Measurements from ENCODE around the gene FSD1L.

FSD1L gene

DNA sequence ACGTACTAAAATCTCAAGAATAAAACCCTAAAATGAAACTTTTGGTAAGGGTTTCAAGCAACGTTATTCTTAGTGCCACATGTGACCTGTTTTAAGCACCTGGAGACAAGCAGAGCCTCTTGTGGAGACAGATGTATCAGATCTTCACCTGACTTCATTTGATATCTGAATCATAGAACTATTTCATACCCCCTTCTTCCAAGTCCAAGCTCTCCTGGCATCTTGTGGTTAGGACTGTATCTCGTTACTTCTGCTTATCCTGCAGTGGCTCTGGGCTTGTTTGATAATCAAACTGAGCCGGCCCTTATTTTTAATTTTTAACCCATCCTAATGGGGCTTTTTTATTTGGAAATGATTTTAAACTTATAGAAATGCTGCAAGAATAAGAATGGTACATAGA is 11.1 kb upstream of the FSD1L start:
- DNase-seq = no peak

DNA sequence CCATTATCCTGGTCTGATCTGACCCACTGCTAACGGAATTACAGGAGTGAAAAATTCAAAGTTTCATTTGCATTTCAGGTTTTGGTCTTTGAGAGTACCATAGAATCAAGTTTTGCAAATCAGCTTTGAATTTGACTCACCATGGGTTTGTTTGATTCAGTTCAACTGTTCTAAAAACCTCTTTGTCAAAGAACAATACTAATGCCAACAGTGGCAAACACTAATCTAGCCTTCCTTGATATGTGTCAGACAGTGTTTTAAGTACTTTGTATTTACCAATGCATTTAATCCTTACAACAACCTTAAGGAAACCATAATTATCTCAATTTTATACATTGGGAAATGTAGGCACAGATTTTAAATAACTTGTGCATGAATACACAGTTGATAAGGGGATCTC is 10.1 kb upstream of the FSD1L start:
- DNase-seq = no peak

DNA sequence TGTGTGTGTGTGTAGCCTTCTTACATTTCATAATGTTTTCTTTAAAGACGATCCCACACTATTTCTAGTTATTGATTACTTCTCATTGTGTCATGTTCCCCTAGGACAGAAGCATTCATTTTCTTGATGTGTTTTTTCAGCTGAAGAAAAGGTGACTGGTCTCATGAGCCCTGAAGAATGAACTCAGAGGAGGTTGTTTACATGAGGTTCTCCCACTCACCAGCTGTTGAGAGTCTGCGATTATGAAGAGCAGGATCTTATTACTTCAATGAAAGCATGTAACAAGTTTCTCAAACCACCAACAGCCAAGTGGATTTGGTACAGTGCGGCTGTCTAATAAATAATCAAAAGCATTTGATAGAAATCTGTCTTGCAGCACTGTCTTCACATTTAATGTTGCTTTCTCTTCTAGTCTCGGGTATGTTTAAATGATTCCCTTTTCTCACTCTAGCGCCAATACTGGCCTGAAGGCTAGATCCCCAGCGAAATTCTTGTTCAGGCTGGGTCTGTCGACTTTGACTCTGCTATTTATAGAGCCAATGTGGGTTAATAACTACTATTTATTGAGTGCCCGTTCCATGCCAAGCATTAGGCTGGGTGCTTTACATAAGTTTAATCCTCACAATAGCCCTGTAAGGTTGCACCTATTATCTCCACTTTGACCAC is 9.6 kb upstream of the FSD1L start:
- no peak for DNase-seq

GRCh38 chr9:105439428-105439827 is 8.4 kb upstream of the FSD1L start:
- DNase-seq = no peak

GRCh38 chr9:105441616-105442160 is 6.1 kb upstream of the FSD1L start:
- no peak for DNase-seq

GRCh38 chr9:105443121-105443520 is 4.7 kb upstream of the FSD1L start:
- no peak for DNase-seq

DNA sequence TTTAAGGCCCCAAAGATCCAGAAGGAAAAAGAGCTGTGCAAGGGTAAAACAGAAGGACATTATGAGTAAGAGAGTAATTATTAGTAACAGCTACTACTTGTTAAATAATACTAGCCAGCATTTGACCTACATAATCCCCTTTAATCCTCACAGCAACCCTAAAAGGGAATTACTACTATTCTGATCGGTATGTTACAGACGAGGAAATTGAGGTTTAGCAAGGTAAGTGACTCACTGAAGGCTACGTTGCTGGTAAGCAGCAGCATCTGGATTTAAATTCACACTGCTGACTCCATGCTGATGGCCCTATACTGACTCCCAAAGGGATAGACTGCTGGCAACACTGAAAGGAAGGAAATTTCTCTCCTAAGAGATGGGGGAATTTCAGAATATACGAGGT is 3.7 kb upstream of the FSD1L start:
- no peak for DNase-seq

- no peak for DNase-seq
These were observed 2.5 kb upstream of the FSD1L start for GRCh38 chr9:105445203-105445881.

DNA sequence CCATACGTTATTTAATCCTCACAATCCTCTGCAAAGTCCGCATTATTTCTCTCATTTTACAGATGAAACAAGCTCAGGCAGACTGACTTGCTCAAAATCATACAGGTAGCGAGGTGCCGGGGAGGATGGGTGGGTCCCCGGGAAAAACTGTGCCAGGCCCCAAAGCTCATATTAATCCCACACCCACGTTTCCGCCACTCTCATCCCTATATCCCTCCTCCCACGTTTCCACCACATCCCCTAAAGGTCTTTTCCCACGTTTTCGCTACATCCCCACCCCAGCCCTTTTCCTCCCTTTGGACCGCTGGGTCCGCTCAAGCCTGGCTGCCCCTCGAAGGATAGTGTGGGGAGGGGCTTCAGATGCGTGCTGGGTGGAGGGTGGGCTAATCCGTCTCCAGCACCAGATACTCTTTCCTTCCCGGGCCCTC is 434 bp upstream of the FSD1L start:
- no peak for DNase-seq

GRCh38 chr9:105449081-105449480 is 1.2 kb downstream of the FSD1L start:
- no peak for DNase-seq

DNA sequence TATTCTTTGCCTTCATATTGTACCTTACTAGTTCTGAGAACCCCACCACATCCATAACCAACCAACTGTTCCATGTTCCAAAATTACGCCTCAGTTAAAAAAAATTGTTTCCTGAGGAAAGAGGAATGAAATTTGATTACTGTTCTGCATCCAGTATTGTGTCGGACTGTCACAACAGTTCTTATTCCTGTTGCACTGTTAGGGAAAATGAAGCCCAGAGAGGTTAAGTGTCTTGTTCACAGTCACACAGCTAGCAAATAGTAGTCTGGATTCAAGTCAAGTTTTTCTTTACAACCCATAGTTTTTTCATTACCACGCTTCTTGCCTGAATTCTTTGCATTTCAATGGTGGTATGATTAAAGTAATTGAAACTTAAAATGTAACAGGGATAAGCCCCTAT is 4.4 kb downstream of the FSD1L start:
- no peak for DNase-seq

GRCh38 chr9:105455836-105456475 is 8.1 kb downstream of the FSD1L start:
- DNase-seq = no peak

GRCh38 chr9:105457560-105458294 is 9.9 kb downstream of the FSD1L start:
- DNase-seq = no peak

DNA sequence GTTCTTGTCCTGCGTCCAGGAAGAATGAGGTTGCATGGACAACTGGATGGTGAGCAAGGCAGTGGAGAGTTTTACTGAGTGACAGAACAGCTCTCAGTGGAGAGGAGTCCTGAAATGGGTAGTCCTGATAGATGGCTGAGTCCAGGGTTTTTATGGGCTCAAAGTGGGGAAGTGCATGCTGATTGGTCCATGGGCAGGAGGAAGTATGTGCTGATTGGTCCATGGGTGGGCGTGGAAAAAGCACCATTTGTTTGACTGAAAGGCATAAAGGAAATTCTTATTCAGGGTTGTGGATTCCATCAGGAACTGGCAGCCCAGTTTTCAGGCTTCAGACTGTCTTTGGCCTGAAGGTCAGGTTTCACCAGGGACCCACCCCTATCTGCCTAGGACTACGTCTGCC is 10.6 kb downstream of the FSD1L start:
- DNase-seq = no peak

DNA sequence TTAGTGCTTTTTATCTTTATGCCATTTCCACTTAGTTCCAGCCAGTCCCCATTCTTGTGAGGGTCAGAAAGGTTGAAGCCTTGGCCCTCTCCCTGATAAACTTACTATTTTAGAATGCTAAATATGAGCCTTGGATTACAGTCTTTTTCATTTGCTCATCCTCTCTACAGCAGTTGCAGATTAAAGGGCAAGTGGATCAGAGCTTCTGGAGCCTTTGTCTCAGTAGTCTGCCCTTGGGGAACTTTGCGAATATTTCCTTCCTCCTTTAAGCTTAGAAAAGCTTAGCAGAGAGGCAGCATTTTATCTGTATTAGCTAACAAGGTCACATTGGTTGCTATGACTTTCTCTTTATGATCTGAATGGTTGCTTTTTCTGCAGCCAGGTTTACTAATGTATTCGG is 11.5 kb downstream of the FSD1L start:
- no peak for DNase-seq

DNA sequence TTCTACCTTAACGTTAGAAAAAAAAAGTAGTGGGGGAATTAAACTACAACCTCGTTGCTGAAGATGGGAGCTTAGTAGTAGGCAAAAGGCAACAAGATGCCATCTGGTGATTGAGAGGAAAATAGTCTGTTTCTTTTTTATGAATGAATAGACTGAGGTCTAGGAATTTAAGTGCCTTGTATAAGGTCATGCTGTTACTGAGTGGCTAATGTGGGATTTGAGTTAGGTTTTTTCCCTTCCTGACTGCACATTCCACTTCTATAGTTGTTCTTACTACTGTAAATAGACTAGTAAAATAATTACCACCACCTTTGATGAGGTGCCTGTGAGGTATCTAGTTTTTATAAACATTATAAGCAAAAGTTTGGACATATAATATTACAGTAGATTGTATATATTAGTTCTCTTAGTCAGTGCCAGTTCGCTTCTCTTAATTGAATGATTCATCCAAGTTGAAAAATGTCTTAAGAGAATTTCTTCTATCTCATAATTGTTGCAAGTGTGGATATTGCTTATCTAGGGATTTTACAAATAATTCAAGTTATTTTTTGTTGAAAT is 19.1 kb downstream of the FSD1L start:
- no peak for DNase-seq

DNA sequence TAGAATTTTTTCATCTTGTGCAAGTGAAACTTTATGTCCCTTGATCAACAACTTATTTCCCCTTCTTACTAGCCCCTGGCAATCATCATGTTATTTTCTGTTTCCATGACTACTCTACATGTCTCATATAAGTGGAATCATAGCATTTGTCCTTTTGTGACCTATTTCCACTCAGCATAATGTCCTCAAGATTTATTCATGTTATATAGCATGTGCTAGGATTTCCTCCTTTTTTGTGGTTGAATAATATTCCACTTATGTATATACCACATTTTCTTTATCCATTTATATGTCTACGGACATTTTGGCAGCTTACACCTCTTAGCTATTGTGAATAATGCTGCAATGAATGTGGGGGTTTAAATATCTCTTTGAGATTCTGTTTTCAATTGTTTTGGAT is 21.0 kb downstream of the FSD1L start:
- no peak for DNase-seq

DNA sequence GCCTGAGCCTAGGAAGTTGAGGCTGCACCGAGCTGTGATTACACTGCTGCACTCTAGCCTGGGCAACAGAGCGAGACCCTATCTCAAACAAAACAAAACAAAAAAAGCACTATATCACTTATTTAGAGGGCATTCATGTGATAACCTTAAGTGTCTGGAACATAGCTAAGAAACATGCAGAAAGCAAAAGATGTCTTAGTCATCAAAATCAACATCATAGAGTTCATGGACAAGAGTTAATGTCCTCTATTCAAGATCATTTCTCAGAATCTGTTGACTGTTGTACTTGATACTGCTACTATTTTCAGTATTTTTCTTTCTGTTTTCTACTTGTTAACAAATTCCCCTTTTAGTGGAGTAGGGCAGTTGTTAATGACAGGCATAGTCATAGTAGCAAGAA is 25.4 kb downstream of the FSD1L start:
- DNase-seq = no peak

DNA sequence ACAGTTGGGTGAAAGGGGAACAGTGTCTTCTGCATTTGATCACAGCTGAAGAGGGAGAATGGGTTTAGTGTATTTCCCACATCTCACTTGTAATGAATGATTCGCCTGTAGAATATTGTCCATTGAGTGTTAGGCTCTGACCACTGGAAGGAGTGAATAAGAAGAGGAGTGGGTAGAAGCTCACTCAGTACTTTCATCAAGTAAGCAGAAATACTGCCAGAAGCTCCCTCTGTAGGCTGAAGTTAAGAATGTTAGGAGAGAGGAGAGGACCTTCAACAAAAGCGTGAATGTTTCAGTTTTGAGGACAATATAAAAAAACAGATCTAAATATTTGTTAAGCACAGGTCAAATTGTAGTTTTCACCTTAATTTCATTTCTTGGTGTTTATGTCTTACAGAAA is 27.5 kb downstream of the FSD1L start:
- DNase-seq = no peak

- no peak for DNase-seq
These were observed 32.0 kb downstream of the FSD1L start for GRCh38 chr9:105479846-105480245.

DNA sequence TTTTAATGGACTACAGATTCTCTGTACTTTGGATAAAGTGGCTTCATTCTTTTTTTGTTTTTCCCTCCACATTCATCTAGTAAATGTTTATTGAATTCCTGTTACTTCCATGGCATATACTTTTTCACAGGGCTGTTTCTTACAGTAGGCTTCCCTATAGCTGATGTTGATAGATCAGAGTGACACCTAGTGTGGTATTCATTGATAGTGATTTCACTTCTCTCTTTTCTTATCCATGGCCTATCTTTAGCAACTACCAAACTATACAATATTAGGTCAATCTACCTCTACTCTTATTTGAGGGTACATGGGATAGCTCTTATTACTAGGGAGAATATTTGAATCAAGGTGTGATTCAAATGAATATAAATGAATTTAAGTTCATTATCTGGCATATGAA is 35.8 kb downstream of the FSD1L start:
- no peak for DNase-seq

GRCh38 chr9:105484226-105484625 is 36.4 kb downstream of the FSD1L start:
- DNase-seq = no peak

GRCh38 chr9:105485131-105485530 is 37.3 kb downstream of the FSD1L start:
- no peak for DNase-seq

Measured in GF-D8 (cell line).